GM18502 (cell line): Measurements from ENCODE around the gene RUSC1.

Source experiments
- ATAC-seq: cut with Tn5 transposase; IDR thresholded peaks from one replicate; pipeline ENCODE4 v1.9.1; 2021; ENCODE audit warnings: mild to moderate bottlenecking; ENCODE audit not compliant: unreplicated experiment, poor library complexity

The RUSC1 gene

GRCh38 chr1:155294520-155295182 lies 26.0 kb upstream of the RUSC1 start:
- no peak for ATAC-seq

GRCh38 chr1:155295183-155295941 lies 25.3 kb upstream of the RUSC1 start:
- no peak for ATAC-seq

- ATAC-seq: no peak
Measured at GRCh38 chr1:155295942-155296267, 24.8 kb upstream of the RUSC1 start.

GRCh38 chr1:155296661-155297060 lies 24.0 kb upstream of the RUSC1 start:
- ATAC-seq: no peak

GRCh38 chr1:155297384-155297783 lies 23.3 kb upstream of the RUSC1 start:
- ATAC-seq: no peak

GRCh38 chr1:155300024-155300423 lies 20.7 kb upstream of the RUSC1 start:
- no peak for ATAC-seq

- ATAC-seq: no peak
Measured at GRCh38 chr1:155300553-155301329, 20.0 kb upstream of the RUSC1 start.

- no peak for ATAC-seq
Measured at GRCh38 chr1:155301342-155301841, 19.3 kb upstream of the RUSC1 start, which contains the start of gene PKLR. TSS of gene PKLR (minus strand) at chr1:155301438. CDS start at chr1:155301395, 43 bp downstream.

- ATAC-seq: no peak
Measured at GRCh38 chr1:155304558-155305063, 16.1 kb upstream of the RUSC1 start.

GRCh38 chr1:155305881-155306391 lies 14.8 kb upstream of the RUSC1 start:
- ATAC-seq: no peak

GRCh38 chr1:155307247-155307740 lies 13.4 kb upstream of the RUSC1 start:
- no peak for ATAC-seq

GRCh38 chr1:155308493-155309422 lies 11.9 kb upstream of the RUSC1 start, which contains the start of gene FDPS:
TSS of gene FDPS (plus strand) at chr1:155308866. CDS start at chr1:155309790, 924 bp downstream.
- ATAC-seq: peak; percentile 96

GRCh38 chr1:155309423-155310021 lies 11.2 kb upstream of the RUSC1 start:
- ATAC-seq: no peak

- no peak for ATAC-seq
Measured at GRCh38 chr1:155313261-155313660, 7.4 kb upstream of the RUSC1 start.

- no peak for ATAC-seq
Measured at GRCh38 chr1:155316922-155317321, 3.8 kb upstream of the RUSC1 start.

GRCh38 chr1:155318082-155318481 lies 2.6 kb upstream of the RUSC1 start:
- no peak for ATAC-seq

GRCh38 chr1:155319536-155319935 lies 1.2 kb upstream of the RUSC1 start:
- no peak for ATAC-seq

- ATAC-seq: no peak
Measured at GRCh38 chr1:155320252-155320651, 442 bp upstream of the RUSC1 start.
